Rectal smooth muscle tissue (tissue), 1 donor: ENCODE measurements around the gene NEURL4.

Experiments
- H3K27ac ChIP-seq: one replicate; pipeline ENCODE4 v1.7.0; 2013; ENCODE audit warnings: low read depth, low read length, inconsistent platforms
- H3K27me3 ChIP-seq: one replicate; pipeline ENCODE4 v1.7.0; 2013; ENCODE audit warnings: low read length; ENCODE audit not compliant: control insufficient read depth, insufficient read depth
- H3K36me3 ChIP-seq: one replicate; pipeline ENCODE4 v1.7.0; 2013; ENCODE audit warnings: low read length; ENCODE audit not compliant: control insufficient read depth, insufficient read depth
- H3K4me1 ChIP-seq: one replicate; pipeline ENCODE4 v1.7.0; 2013; ENCODE audit warnings: low read length; ENCODE audit not compliant: control insufficient read depth, insufficient read depth
- H3K4me3 ChIP-seq: one replicate; pipeline ENCODE4 v1.7.0; 2013; ENCODE audit warnings: low read length
- H3K9ac ChIP-seq: one replicate; pipeline ENCODE4 v1.7.0; 2013; ENCODE audit warnings: low read length

Gene NEURL4

DNA sequence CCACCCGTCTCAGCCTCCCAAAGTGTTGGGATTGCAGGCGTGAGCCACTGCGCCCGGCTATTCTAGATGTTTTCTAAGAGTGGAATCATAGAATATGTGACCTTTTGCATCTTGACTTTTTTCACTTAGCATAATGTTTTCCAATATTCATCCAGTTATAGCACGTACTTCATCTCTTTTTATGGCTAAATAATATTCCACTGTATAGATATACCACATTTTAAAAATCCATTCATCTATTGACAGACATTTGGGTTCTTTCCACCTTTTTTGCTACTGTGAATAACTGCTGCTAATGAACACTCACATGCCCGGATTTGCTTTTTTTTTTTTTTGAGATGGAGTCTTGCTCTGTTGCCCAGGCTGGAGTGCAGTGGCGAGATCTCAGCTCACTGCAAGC, 25.0 kb downstream of the NEURL4 start:
- H3K9ac ChIP-seq = no peak overlapping the region
- no peak overlapping the region for H3K27ac ChIP-seq
- no peaks in the 10 kb centered on the region for H3K27me3 ChIP-seq
- H3K4me3 ChIP-seq = no peak overlapping the region
- H3K4me1 ChIP-seq = peaks cover 6% of the 10 kb centered on the region
- H3K36me3 ChIP-seq = no peaks in the 10 kb centered on the region

DNA sequence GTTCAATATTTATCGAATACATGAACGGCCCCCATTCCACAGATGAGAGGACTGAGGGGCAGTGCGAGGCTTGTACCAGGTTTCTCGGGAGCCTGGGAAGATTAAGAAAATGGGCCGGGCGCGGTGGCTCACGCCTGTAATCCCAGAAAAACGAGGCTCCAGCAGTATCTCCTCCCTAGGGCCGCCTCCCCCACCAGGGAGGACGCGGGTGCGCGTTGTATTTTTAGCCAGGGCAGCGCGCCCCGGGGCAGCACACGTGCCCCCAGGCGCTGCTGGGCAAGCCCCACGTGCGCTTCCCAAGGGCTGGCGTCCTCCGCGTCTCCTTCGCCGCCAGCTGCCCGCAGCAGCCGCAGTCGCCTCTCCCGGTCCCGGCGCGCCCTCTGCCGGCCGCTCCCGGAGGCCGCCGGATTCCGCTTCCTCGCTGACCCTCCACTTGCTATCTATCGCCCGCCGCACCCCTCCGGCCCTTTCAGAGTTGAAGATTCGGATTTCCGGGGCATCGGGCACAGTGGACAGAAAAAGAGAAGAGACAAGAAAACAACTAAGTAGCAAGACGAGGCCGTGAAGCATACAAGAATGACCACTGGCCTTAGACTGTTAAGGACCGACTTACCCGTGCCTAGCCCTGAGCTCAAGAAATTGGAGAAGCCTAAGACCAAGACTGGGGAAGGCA, 32.8 kb downstream of the NEURL4 start:
- peak overlapping the region; percentile 53 for H3K27ac ChIP-seq
- H3K9ac ChIP-seq = peak overlapping the region; percentile 10
- peaks cover 4% of the 10 kb centered on the region for H3K27me3 ChIP-seq
- H3K36me3 ChIP-seq = no peaks in the 10 kb centered on the region
- H3K4me1 ChIP-seq = peaks cover 31% of the 10 kb centered on the region
- peak overlapping the region; percentile 39 for H3K4me3 ChIP-seq

DNA sequence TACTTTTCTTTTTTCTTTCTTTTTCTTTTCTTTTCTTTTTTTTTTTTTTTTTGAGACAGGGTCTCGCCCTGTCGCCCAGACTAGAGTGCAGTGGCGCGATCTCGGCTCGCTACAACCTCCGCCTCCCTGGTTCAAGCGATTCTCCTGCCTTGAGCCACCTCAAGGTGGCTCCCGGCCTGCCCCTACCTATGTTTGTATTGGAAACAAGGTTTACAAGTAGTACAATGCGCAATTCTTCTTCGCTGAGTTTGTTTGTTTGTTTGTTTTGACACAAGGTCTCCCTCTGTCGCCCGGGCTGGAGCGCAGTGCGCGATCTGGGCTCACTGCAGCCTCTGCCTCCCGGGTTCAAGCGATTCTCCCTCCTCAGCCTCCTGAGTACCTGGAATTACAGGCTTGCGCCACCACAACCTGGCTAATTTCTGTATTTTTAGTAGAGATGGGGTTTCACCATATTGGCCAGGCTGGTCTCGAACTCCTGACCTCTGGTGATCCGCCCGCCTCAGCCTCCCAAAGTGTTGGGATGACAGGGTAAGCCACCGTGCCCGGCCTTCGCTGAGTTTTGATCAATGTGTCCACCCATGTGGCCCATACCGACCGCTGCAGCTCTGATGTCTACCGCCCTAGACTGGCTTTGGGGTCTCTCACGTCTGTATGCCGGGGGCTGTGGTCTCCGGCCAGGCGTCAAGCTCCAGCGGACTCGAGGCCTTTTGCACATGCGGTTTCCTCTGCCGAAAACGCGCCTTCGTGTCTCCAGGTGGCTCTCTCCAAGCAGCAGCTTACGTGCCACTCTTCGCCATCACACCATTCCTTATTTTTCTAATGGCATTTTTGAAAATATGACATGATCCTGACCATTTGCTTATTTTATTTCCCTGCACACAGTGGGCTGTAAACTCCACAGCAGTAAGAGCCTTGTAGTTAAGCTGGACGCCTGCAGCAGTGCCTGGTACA, 33.6 kb downstream of the NEURL4 start:
- Histone ChIP-seq H3K36me3 (no peaks in the 10 kb centered on the region), H3K27me3 (peaks cover 6% of the 10 kb centered on the region), H3K4me1 (peaks cover 31% of the 10 kb centered on the region), H3K4me3 (peak overlapping the region; percentile 61), H3K9ac (no peak overlapping the region), H3K27ac (peak overlapping the region; percentile 53)

DNA sequence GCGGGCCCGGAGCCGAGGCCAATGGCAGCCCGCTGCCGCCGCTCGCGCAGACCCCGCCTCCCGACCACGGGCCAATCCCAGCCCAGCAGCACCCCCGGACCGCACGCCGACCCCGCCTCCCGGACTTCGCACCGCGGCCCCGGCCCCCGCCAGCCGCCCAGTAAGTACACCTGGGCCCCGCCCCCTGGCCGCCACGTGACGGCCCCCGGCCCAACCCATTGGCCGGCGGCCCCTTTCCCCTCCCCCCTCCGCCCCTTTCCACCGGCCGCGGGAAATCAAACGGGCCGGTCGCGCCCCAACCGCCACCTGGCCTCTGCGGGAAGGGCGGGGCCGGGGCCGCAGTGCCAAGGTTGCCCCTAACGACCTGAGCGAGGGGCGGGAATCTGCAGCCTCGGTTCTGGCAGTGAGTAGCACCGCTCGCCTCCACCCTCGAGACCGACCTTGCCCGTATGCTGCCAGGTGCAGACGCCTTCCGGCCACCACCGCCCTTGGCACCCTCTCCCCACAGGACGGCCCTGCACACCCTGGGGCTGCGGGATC, 34.5 kb downstream of the NEURL4 start, which contains the start of gene YBX2:
Gene YBX2, minus strand, starts transcription at position 26 of the 540 bp plus-strand sequence. CDS start 139 bp downstream, outside the sequence.
- H3K36me3 ChIP-seq = no peaks in the 10 kb centered on the region
- peaks cover 6% of the 10 kb centered on the region for H3K27me3 ChIP-seq
- peak within 1 kb of the TSS; percentile 61 for H3K4me3 ChIP-seq
- H3K27ac ChIP-seq = peak within 1 kb of the TSS; percentile 31
- peaks cover 31% of the 10 kb centered on the region for H3K4me1 ChIP-seq
- H3K9ac ChIP-seq = no peak within 1 kb of the TSS

DNA sequence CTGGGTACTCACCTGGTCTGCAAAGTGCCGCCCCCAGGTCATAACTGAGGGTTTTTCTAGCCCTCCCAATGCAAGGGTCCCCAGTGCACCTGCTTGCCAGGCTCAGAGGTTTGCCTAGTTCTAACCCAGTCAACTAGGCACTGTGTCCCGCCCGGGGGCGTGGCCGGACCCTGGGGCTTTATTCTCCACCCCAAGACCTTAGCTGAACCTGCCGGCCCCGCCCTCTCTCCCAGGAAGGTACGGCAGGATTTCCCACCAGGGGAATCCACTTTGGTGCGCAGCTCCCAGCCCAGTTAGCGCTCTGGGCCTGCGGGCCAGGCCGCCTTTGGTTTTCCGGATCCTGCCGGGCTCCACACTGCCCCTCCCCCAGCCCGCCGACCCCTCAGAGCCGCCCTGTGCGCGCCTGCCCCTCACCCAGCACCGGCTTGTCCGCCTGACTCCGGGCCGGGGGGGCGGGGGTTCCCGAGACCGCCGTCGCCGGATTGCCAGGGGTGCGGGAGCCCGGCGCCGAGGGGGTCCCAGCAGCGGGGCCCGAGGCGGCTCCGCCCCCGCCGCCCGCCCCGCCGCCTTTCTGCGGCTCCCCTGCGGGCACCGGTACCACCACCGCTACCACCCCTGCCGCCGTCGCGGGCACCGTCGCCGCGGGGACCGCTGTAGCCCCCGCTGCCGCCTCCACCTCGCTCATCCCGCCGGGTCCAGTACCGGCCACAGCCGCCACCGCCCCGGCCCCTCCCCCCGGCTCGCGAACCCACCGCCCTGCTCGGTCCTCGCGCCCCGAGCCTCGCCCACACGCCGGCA, 35.1 kb downstream of the NEURL4 start:
- H3K27ac ChIP-seq = no peak overlapping the region
- no peak overlapping the region for H3K9ac ChIP-seq
- no peaks in the 10 kb centered on the region for H3K36me3 ChIP-seq
- H3K27me3 ChIP-seq = peaks cover 6% of the 10 kb centered on the region
- peaks cover 31% of the 10 kb centered on the region for H3K4me1 ChIP-seq
- H3K4me3 ChIP-seq = peak overlapping the region; percentile 32

DNA sequence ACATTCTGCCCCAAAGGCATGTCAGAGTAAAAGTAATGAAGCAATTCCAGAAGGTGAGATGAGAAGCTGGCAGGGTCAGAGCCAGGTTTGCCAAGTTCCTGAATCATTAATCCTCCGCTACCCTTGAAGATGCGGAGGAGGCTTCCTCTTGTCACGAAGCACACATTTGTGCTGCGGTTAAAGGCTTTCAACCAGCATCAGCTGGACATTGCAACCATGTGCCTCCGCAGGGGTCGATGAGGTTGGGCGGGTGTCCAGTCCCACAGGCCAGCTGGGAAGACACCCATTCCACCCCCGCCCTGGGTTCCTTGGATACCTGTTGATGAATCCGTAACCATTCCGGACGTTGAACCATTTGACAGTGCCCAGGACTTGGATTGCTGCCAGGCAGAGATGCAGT, 36.0 kb downstream of the NEURL4 start:
- Histone ChIP-seq H3K4me3 (no peak overlapping the region), H3K4me1 (peaks cover 31% of the 10 kb centered on the region), H3K9ac (no peak overlapping the region), H3K27ac (no peak overlapping the region), H3K27me3 (peaks cover 6% of the 10 kb centered on the region), H3K36me3 (no peaks in the 10 kb centered on the region)

DNA sequence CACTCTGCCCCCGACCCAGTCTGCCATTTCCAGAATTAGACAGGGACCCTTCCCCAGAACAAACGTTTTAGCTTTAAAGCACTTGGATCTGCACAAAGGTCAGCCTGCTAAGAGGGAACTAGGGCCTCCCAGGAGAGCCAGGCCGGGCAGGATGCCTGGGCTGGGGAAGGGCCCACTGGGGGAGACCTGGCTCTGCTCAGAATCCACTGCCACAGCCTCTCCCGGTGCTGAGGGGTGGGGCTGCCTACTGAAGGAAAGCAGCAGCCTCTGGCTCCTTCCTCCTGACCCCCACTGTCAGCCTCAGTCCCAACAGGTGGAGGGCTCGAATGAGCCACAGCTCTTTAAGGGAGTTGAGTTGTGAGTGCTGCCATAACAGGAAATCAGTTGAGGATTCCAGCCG, 36.4 kb downstream of the NEURL4 start:
- H3K27me3 ChIP-seq = peaks cover 6% of the 10 kb centered on the region

DNA sequence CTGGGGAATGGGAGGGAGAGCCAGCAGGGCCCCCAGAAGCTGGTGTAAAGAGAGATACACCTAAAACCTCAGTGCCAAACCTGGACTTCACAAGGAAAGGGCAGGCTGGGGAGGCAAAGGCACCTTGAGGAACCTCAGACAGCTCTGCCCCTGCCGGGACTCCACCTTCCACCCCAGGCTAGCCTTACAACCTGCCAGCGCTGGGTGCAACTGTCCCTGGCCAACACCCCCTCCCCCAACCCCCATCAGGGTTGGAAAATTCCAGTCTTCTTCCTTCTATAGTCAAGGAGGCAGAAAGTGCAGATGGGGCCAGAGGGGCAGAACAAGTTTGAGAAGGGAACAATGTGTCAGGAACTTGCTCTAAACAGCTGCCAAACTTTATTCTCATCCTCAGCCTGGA, 36.9 kb downstream of the NEURL4 start:
- Histone ChIP-seq H3K27ac (peak overlapping the region; percentile 26), H3K4me3 (no peak overlapping the region), H3K27me3 (peaks cover 6% of the 10 kb centered on the region), H3K36me3 (peaks cover 2% of the 10 kb centered on the region), H3K9ac (no peak overlapping the region), H3K4me1 (peaks cover 31% of the 10 kb centered on the region)

More for the DNA sequence above, 36.4 kb downstream of the NEURL4 start:
- Histone ChIP-seq H3K4me1 (peaks cover 31% of the 10 kb centered on the region), H3K36me3 (peaks cover under 1% of the 10 kb centered on the region), H3K9ac (no peak overlapping the region), H3K4me3 (no peak overlapping the region), H3K27ac (peak overlapping the region; percentile 26)

DNA sequence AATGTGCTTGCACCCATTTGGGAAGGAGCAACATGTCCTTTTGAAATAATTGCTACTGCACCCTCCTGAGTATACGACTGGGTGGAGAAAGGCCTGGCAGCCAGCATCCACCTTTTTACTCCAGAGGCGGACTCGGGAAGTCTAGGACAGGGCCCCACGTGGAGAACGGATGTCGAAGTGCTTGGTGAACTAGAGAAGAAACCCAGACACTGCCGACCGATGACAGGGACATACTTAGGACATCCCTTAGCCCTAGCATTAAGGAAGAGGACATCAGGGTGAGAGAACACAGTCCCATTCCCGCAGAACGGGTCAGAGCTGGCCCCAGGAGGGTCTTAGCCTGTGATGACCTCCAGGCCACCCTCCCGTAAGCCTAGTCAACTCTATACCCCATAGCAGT, 38.5 kb downstream of the NEURL4 start:
- Histone ChIP-seq H3K36me3 (peaks cover 2% of the 10 kb centered on the region), H3K4me1 (peaks cover 22% of the 10 kb centered on the region), H3K27ac (peak overlapping the region; percentile 3), H3K4me3 (no peak overlapping the region), H3K9ac (no peak overlapping the region), H3K27me3 (peaks cover 6% of the 10 kb centered on the region)

DNA sequence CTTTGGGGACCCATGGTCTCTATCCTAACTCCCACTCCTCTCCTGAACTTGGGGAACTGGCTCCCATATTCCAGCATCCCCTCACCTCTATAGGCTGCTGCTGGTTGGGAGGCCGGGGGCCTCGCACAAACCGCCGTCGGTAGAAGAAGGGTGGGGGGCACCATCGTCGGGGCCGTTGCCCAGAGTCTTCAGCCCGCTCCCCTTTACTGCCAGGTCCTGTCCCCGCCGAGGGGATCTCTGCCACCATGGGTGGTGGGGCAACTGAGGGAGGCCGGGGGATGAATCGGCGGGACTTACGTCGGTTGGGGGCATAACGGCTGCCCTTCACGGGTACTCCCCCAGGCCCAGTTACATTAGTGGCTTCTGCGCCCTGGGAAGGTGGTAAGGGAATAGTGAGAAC, 39.0 kb downstream of the NEURL4 start:
- Histone ChIP-seq H3K27ac (peak overlapping the region; percentile 3), H3K36me3 (peaks cover 2% of the 10 kb centered on the region), H3K4me1 (peaks cover 22% of the 10 kb centered on the region), H3K27me3 (peaks cover 6% of the 10 kb centered on the region), H3K4me3 (no peak overlapping the region), H3K9ac (no peak overlapping the region)

DNA sequence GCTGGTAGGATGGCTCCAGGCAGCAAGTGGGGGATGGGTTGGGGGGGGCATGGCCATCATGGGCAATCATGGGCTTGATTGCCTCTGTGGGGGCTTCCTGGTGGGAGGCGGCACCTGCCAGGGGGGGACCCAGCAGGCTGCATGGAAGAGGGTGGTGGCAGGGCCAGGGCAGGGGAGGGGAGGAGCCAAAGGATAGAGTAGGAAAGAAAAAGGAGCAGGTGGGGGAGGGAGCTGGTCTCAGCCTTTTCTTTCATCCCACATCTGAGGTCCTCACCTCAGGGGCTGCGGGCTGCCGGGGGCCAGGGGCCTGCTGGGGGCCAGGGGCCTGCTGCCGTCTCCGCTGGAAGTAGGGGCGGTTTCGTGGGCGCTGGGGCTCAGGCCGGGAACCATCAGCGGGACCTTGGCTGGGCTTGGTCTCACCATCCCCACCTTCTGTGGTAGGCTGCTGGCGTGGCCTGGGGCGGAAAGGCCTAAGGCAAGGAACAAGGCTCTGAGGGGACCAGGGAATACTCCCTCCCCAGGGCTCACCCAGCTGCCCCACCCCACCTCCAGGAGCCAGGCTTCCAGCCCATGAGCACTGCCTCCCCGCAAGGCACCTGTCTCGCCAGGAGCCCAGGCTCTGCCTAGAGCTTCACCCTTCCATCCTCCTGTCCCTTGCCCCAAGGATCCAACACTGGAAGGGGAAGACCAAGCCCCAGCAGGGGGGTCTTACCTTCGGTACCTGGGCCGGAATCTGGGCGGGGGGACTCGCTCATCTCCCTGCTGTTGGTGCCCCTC, 39.7 kb downstream of the NEURL4 start:
- Histone ChIP-seq H3K4me1 (peaks cover 20% of the 10 kb centered on the region), H3K27ac (no peak overlapping the region), H3K27me3 (peaks cover 6% of the 10 kb centered on the region)

More for the DNA sequence above, 39.7 kb downstream of the NEURL4 start:
- Histone ChIP-seq H3K9ac (no peak overlapping the region), H3K36me3 (peaks cover 6% of the 10 kb centered on the region), H3K4me3 (no peak overlapping the region)
